Fibroblast of lung (primary cell): ENCODE data around the gene KSR2.

Experiments
- EZH2 ChIP-seq: IDR thresholded peaks from 2 replicates; pipeline ENCODE4 v1.5.1; 2012; ENCODE audit warnings: low read length, control low read depth, mild to moderate bottlenecking; ENCODE audit errors: missing control alignments
- TF ChIP-seq, protein P1 (sequence below), 2 donors: IDR thresholded peaks in 1 of 2; conservative IDR thresholded peaks in 1 of 2; 1 replicate in 1 of 2; 2 replicates in 1 of 2; pipeline ENCODE4 v1.5.1; 2011 to 2012; ENCODE audit warnings: low read length in 2 of 2, control low read depth in 1 of 2, inconsistent platforms in 1 of 2, low read depth in 1 of 2, mild to moderate bottlenecking in 1 of 2

DNA sequence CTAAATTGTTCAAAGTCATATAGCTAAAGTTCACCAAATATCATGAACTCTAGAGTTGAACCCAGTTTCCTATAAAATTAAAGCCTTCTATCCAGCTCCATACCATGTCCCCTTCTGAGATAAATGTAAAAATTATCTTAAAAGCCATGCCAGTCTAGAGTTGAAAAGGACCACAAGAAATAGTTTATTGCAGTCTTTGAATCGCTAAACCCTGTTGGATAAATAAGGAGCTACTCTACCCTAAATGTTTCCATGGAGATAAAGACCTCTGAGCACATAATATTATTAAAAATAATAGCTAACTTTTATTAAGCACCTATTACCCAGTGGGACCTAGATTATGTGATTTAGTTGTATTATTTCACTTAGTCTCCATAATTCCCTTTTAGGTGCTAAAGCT lies 379.8 kb downstream of the KSR2 start:
- TF ChIP-seq EZH2: no peak
- TF ChIP-seq, protein P1, sequence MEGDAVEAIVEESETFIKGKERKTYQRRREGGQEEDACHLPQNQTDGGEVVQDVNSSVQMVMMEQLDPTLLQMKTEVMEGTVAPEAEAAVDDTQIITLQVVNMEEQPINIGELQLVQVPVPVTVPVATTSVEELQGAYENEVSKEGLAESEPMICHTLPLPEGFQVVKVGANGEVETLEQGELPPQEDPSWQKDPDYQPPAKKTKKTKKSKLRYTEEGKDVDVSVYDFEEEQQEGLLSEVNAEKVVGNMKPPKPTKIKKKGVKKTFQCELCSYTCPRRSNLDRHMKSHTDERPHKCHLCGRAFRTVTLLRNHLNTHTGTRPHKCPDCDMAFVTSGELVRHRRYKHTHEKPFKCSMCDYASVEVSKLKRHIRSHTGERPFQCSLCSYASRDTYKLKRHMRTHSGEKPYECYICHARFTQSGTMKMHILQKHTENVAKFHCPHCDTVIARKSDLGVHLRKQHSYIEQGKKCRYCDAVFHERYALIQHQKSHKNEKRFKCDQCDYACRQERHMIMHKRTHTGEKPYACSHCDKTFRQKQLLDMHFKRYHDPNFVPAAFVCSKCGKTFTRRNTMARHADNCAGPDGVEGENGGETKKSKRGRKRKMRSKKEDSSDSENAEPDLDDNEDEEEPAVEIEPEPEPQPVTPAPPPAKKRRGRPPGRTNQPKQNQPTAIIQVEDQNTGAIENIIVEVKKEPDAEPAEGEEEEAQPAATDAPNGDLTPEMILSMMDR (conservative IDR thresholded peaks at IDR 0.05 in 1 of 2, IDR thresholded peaks at IDR 0.05 in 1 of 2; ENCODE audit: low read depth in 1 of 2, low read length in 2 of 2): no peak
